PFSK-1 (cell line): ENCODE results near the gene U2SURP.

Source experiments
- FOXP2 ChIP-seq: optimal IDR thresholded peaks from 2 replicates; pipeline ENCODE3; 2011; ENCODE audit warnings: borderline replicate concordance, control low read depth, inconsistent platforms; ENCODE audit not compliant: insufficient read depth; ENCODE audit errors: extremely low read length, extremely low read depth
- POLR2AphosphoS5 ChIP-seq: IDR thresholded peaks from 2 replicates; pipeline ENCODE4 v1.6.1; 2012; ENCODE audit warnings: low read depth, mild to moderate bottlenecking, control low read depth, low read length, moderate library complexity
- SIN3A ChIP-seq: IDR thresholded peaks from 2 replicates; pipeline ENCODE4 v1.6.1; 2012; ENCODE audit warnings: mild to moderate bottlenecking, low read length, moderate library complexity, borderline replicate concordance; ENCODE audit not compliant: insufficient read depth
- TAF1 ChIP-seq: IDR thresholded peaks from 2 replicates; pipeline ENCODE4 v1.6.1; 2012; ENCODE audit warnings: low read length, control low read depth, borderline replicate concordance; ENCODE audit not compliant: insufficient read depth
- TF ChIP-seq, protein P1 (sequence below), 2 experiments: IDR thresholded peaks; 2 replicates each; pipeline versions ENCODE4 v1.6.1 to v1.8.0; 2011 to 2012; ENCODE audit warnings: low read depth in 2 of 2, low read length in 2 of 2, control low read depth in 1 of 2, inconsistent platforms in 1 of 2, mild to moderate bottlenecking in 1 of 2, moderate library complexity in 1 of 2; ENCODE audit not compliant: insufficient read depth in 1 of 2

Gene U2SURP

GRCh38 chr3:142958707-142959106 lies 42.7 kb upstream of the U2SURP start:
- no peak for TF ChIP-seq TAF1
- TF ChIP-seq, protein P1, sequence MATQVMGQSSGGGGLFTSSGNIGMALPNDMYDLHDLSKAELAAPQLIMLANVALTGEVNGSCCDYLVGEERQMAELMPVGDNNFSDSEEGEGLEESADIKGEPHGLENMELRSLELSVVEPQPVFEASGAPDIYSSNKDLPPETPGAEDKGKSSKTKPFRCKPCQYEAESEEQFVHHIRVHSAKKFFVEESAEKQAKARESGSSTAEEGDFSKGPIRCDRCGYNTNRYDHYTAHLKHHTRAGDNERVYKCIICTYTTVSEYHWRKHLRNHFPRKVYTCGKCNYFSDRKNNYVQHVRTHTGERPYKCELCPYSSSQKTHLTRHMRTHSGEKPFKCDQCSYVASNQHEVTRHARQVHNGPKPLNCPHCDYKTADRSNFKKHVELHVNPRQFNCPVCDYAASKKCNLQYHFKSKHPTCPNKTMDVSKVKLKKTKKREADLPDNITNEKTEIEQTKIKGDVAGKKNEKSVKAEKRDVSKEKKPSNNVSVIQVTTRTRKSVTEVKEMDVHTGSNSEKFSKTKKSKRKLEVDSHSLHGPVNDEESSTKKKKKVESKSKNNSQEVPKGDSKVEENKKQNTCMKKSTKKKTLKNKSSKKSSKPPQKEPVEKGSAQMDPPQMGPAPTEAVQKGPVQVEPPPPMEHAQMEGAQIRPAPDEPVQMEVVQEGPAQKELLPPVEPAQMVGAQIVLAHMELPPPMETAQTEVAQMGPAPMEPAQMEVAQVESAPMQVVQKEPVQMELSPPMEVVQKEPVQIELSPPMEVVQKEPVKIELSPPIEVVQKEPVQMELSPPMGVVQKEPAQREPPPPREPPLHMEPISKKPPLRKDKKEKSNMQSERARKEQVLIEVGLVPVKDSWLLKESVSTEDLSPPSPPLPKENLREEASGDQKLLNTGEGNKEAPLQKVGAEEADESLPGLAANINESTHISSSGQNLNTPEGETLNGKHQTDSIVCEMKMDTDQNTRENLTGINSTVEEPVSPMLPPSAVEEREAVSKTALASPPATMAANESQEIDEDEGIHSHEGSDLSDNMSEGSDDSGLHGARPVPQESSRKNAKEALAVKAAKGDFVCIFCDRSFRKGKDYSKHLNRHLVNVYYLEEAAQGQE (IDR thresholded peaks at IDR 0.05; ENCODE audit: insufficient read depth in 1 of 2, low read depth in 2 of 2, low read length in 2 of 2) = no peak
- TF ChIP-seq POLR2AphosphoS5 = no peak
- no peak for TF ChIP-seq FOXP2
- no peak for TF ChIP-seq SIN3A

- TF ChIP-seq POLR2AphosphoS5 (no peak), SIN3A (no peak), TAF1 (no peak), FOXP2 (no peak)
- TF ChIP-seq, protein P1 (IDR thresholded peaks at IDR 0.05; ENCODE audit: insufficient read depth in 1 of 2, low read depth in 2 of 2, low read length in 2 of 2) = no peak
Measured at GRCh38 chr3:142960322-142960850, 41.0 kb upstream of the U2SURP start.

DNA sequence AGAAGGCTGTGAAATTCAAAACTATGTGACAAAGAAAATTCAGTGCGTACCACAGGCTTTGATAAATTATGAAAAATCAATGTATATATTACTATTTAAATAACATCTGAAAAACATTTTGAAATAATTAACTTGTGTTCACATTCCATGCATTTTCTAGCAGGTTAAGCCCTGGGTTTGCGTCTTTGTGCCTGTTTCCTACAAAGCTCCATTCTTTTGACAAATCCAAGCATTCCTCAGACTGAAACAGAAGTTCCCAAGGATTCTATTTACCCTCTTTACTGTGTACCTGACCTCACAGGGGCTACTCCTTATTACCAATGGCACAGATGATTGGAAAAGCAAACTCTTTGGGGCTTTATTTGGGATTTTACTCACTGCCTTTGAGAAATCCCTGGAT lies 39.8 kb upstream of the U2SURP start:
- no peak for TF ChIP-seq SIN3A

GRCh38 chr3:142962175-142962519 lies 39.2 kb upstream of the U2SURP start:
- TF ChIP-seq, protein P1 (IDR thresholded peaks at IDR 0.05; ENCODE audit: insufficient read depth in 1 of 2, low read depth in 2 of 2, low read length in 2 of 2) = no peak
- TF ChIP-seq FOXP2 (no peak), POLR2AphosphoS5 (no peak)

DNA sequence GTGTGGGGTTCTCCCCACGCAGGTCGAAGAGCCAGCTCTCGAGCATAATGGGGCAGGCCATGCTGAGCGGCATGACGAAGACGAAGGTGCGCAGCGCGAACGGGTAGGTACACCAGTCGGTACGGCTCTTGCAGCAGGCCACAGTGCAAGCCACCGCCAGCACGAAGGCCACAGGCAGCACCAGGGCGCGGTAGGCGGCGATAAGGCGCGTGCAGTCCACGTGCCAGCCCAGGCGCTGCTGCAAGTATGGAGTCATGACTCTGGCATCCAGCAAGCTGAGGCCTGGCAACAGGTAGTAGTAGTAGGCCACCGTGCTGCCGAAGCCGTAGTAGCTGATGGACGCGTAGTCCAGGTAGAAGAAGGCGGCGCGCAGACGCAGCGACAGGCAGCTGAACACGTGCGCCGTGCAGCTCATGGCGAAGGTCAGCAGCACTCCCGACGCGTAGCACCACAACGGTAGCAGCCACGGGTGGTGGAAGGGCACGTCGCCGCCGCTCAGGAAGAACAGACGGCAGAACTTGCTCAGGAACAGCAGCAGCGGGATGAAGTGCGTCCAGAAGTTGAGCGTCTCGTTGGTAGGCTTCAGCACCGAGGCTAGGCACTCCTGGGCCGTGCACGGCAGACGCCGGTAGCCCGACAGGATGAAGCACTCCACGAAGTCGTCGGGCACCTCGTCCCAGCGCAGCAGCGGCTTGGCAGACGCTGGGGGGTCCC lies 38.7 kb upstream of the U2SURP start:
- TF ChIP-seq POLR2AphosphoS5 (no peak), FOXP2 (no peak), TAF1 (no peak), SIN3A (no peak)
- TF ChIP-seq, protein P1 (IDR thresholded peaks at IDR 0.05; ENCODE audit: insufficient read depth in 1 of 2, low read depth in 2 of 2, low read length in 2 of 2) = no peak

GRCh38 chr3:142963234-142963515 lies 38.2 kb upstream of the U2SURP start:
- TF ChIP-seq POLR2AphosphoS5 = no peak
- TF ChIP-seq TAF1 = no peak
- TF ChIP-seq, protein P1 (IDR thresholded peaks at IDR 0.05; ENCODE audit: insufficient read depth in 1 of 2, low read depth in 2 of 2, low read length in 2 of 2) = no peak
- no peak for TF ChIP-seq SIN3A
- TF ChIP-seq FOXP2 = no peak
